Mesenchymal stem cell (in vitro differentiated cells and primary cell): ENCODE measurements around the gene LYRM2.

ENCODE experiments used
- DNase-seq: peaks from one replicate; pipeline ENCODE4 v3.0.0-alpha.2; 2013
- H2AFZ ChIP-seq: one replicate; pipeline ENCODE4 v1.6.1; 2013; ENCODE audit warnings: low read depth, mild to moderate bottlenecking, control low read depth, inconsistent platforms, low read length, moderate library complexity
- H2AK5ac ChIP-seq: 2 replicates; pipeline ENCODE4 v1.6.1; 2013; ENCODE audit warnings: low read length, moderate library complexity, mild to moderate bottlenecking, inconsistent platforms; ENCODE audit not compliant: severe bottlenecking
- H2BK120ac ChIP-seq: one replicate; pipeline ENCODE4 v1.6.1; 2013; ENCODE audit warnings: low read depth, mild to moderate bottlenecking, inconsistent platforms, low read length, moderate library complexity
- H2BK12ac ChIP-seq, 2 experiments: one replicate each; pipeline ENCODE4 v1.6.1; 2013; ENCODE audit warnings: inconsistent platforms in 2 of 2, low read length in 2 of 2, mild to moderate bottlenecking in 2 of 2, moderate library complexity in 2 of 2, control low read depth in 1 of 2
- H2BK15ac ChIP-seq: one replicate; pipeline ENCODE4 v1.6.1; 2013; ENCODE audit warnings: mild to moderate bottlenecking, low read depth, inconsistent platforms; ENCODE audit not compliant: poor library complexity, severe bottlenecking
- H2BK5ac ChIP-seq: 2 replicates; pipeline ENCODE4 v1.6.1; 2013; ENCODE audit warnings: low read depth, mild to moderate bottlenecking, low read length, control low read depth, inconsistent platforms; ENCODE audit not compliant: poor library complexity, severe bottlenecking
- H3K14ac ChIP-seq, 2 experiments: one replicate each; pipeline ENCODE4 v1.6.1; 2013; ENCODE audit warnings: inconsistent platforms in 2 of 2, low read length in 2 of 2, control low read depth in 1 of 2, mild to moderate bottlenecking in 1 of 2, moderate library complexity in 1 of 2
- H3K18ac ChIP-seq, 2 experiments: one replicate each; pipeline ENCODE4 v1.6.1; 2013; ENCODE audit warnings: inconsistent platforms in 2 of 2, low read length in 2 of 2, control low read depth in 1 of 2, low read depth in 1 of 2, mild to moderate bottlenecking in 1 of 2
- H3K23ac ChIP-seq, 2 experiments: one replicate each; pipeline ENCODE4 v1.6.1; 2013; ENCODE audit warnings: inconsistent platforms in 2 of 2, low read length in 2 of 2, mild to moderate bottlenecking in 2 of 2, moderate library complexity in 2 of 2, control low read depth in 1 of 2
- H3K27ac ChIP-seq: 2 replicates; pipeline ENCODE4 v1.5.1; 2013; ENCODE audit warnings: mild to moderate bottlenecking, moderate library complexity, low read length, control low read depth, inconsistent platforms; ENCODE audit not compliant: poor library complexity, severe bottlenecking
- H3K27me3 ChIP-seq, 2 experiments: 2 replicates each; pipeline versions ENCODE4 v1.6.1 to v1.7.0; 2013; ENCODE audit warnings: low read length in 2 of 2, mild to moderate bottlenecking in 2 of 2, moderate library complexity in 2 of 2, control low read depth in 1 of 2, inconsistent platforms in 1 of 2; ENCODE audit not compliant: control insufficient read depth in 1 of 2, insufficient read depth in 1 of 2
- H3K36me3 ChIP-seq, 2 experiments: 2 replicates each; pipeline versions ENCODE4 v1.6.1 to v1.7.0; 2013; ENCODE audit warnings: low read length in 2 of 2, control low read depth in 1 of 2, inconsistent platforms in 1 of 2, low read depth in 1 of 2, mild to moderate bottlenecking in 1 of 2; ENCODE audit not compliant: insufficient read depth in 2 of 2, control insufficient read depth in 1 of 2
- H3K4ac ChIP-seq, 2 experiments: one replicate each; pipeline ENCODE4 v1.6.1; 2013; ENCODE audit warnings: inconsistent platforms in 2 of 2, low read length in 2 of 2, mild to moderate bottlenecking in 2 of 2, moderate library complexity in 2 of 2, control low read depth in 1 of 2, low read depth in 1 of 2
- H3K4me1 ChIP-seq: 2 replicates; pipeline ENCODE4 v1.6.1; 2013; ENCODE audit warnings: low read depth, low read length, control low read depth; ENCODE audit not compliant: control insufficient read depth, insufficient read depth
- H3K4me2 ChIP-seq: 2 replicates; pipeline ENCODE4 v1.6.1; 2013; ENCODE audit warnings: low read length, mild to moderate bottlenecking, inconsistent platforms; ENCODE audit not compliant: poor library complexity, severe bottlenecking
- H3K4me3 ChIP-seq, 2 experiments: 2 replicates each; pipeline versions ENCODE4 v1.5.1 to v1.7.0; 2013; ENCODE audit warnings: low read length in 2 of 2, mild to moderate bottlenecking in 2 of 2, control low read depth in 1 of 2, low read depth in 1 of 2; ENCODE audit not compliant: insufficient read depth in 1 of 2
- H3K79me1 ChIP-seq: replicated peaks from 2 replicates; pipeline ENCODE4 v1.6.1; 2013; ENCODE audit warnings: mild to moderate bottlenecking, control low read depth, low read length, inconsistent platforms; ENCODE audit not compliant: poor library complexity, severe bottlenecking
- H3K9ac ChIP-seq: 2 replicates; pipeline ENCODE4 v1.7.0; 2013; ENCODE audit warnings: mild to moderate bottlenecking, low read length, moderate library complexity
- H3K9me3 ChIP-seq: 2 replicates; pipeline ENCODE4 v1.7.0; 2013; ENCODE audit warnings: mild to moderate bottlenecking, low read length; ENCODE audit not compliant: control insufficient read depth
- H4K8ac ChIP-seq: one replicate; pipeline ENCODE4 v1.6.1; 2013; ENCODE audit warnings: inconsistent platforms, mild to moderate bottlenecking, low read length, moderate library complexity
- H4K91ac ChIP-seq: one replicate; pipeline ENCODE4 v1.6.1; 2013; ENCODE audit warnings: mild to moderate bottlenecking, low read length, inconsistent platforms
- WGBS: methylation state at CpG from one replicate; pipeline ENCODE4 v1.1.7; 2013; ENCODE audit warnings: mixed read lengths; 5-methylcytosine and 5-hydroxymethylcytosine counted together

The LYRM2 gene

DNA sequence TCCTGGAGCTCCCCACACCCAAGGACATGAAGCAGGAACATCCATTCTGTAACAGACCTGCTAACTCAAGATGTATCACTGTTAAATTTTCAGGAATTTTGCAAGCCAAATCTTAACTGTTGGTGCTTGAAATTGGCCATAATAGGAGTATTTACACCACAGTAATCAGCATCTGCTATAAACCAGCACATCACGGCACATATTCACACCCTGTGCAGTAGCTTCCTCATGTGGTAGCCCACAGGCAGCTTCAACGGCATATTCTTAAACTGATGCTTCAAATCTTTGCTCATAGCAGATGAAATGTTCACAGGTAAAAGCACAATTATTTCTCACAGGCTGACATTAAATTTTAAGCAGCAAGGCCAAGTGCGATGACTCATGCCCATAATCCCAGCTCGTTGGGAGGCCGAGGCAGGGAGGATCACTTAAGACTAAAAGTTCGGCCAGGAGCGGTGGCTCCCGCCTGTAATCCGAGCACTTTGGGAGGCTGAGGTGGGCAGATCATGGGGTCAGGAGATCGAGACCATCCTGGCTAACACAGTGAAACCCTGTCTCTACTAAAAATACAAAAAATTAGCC is 43.5 kb upstream of the LYRM2 start:
- Histone ChIP-seq H2BK5ac (no peak overlapping the region), H2AK5ac (no peak overlapping the region), H4K91ac (no peak overlapping the region), H3K4me2 (no peak overlapping the region), H3K79me1 (no peaks in the 10 kb centered on the region), H2BK12ac (no peak overlapping the region), H3K27me3 (no peaks in the 10 kb centered on the region), H2AFZ (no peak overlapping the region), H3K18ac (no peak overlapping the region), H3K4me1 (no peaks in the 10 kb centered on the region), H3K4ac (no peak overlapping the region), H2BK15ac (no peak overlapping the region), H3K36me3 (peaks cover 50 to 85% of the 10 kb centered on the region in 2 experiments), H3K23ac (no peak overlapping the region), H3K9ac (no peak overlapping the region), H3K4me3 (no peak overlapping the region), H4K8ac (no peak overlapping the region), H3K14ac (no peak overlapping the region), H3K27ac (no peak overlapping the region), H2BK120ac (no peak overlapping the region), H3K9me3 (no peaks in the 10 kb centered on the region)
- 83% methylated on average over 9 of the region's 10 CpGs for WGBS
- no peak for DNase-seq

DNA sequence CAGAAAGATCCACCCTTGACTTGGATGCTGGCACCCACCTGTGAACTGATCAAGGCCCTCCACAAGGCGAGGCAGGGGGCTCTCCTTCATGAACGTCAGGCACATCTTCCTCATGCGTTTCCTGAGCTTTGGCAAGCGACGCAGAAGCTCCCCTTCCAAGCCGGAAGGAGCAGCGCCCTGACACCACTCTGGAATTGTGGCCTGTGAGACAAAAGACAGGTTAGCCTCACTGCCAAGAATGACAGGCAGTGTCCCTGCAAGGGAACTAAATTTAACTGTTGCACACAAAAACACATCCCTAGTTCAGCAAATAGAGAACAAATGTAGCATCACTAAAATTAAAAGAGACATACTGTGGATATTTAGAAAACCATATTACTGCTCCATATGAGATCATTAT is 42.0 kb upstream of the LYRM2 start:
- no peak overlapping the region for H3K23ac ChIP-seq
- no peak overlapping the region for H2BK120ac ChIP-seq
- DNase-seq = no peak
- WGBS = 97% methylated on average over 7 of the region's 7 CpGs
- H3K14ac ChIP-seq = no peak overlapping the region
- H2AFZ ChIP-seq = no peak overlapping the region
- no peak overlapping the region for H4K8ac ChIP-seq
- no peak overlapping the region for H3K9ac ChIP-seq
- no peak overlapping the region for H3K18ac ChIP-seq
- no peaks in the 10 kb centered on the region for H3K9me3 ChIP-seq
- peaks cover 51 to 84% of the 10 kb centered on the region in 2 experiments for H3K36me3 ChIP-seq
- H2BK15ac ChIP-seq = no peak overlapping the region
- H4K91ac ChIP-seq = no peak overlapping the region
- no peaks in the 10 kb centered on the region for H3K4me1 ChIP-seq
- H3K4me3 ChIP-seq = no peak overlapping the region
- no peaks in the 10 kb centered on the region for H3K27me3 ChIP-seq
- H3K4ac ChIP-seq = no peak overlapping the region
- H3K79me1 ChIP-seq = no peaks in the 10 kb centered on the region
- H2BK12ac ChIP-seq = no peak overlapping the region
- H2AK5ac ChIP-seq = no peak overlapping the region
- H2BK5ac ChIP-seq = no peak overlapping the region
- no peak overlapping the region for H3K27ac ChIP-seq
- no peak overlapping the region for H3K4me2 ChIP-seq

DNA sequence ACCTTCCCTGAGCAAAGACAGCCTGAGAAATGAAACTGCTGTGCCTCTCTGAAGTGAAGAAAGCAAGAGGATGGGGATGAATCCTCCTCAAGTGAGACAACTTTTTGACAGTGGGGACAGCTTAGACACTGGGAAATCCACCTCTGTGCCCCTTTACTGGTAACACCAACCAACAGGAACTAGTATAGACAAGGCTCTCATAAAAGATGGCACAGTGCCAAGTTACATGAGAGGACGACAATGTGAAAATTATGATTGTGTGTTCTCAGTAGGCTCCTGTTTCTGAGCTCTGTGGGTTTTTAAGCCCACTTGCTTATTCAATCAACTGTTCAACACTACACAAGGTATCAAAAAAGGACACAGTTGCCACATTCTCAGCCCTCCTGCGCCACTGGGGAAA is 41.6 kb upstream of the LYRM2 start:
- H3K9ac ChIP-seq = no peak overlapping the region
- H2BK15ac ChIP-seq = no peak overlapping the region
- 100% methylated on average over 2 of the region's 2 CpGs for WGBS
- no peak overlapping the region for H3K18ac ChIP-seq
- no peaks in the 10 kb centered on the region for H3K27me3 ChIP-seq
- H2BK12ac ChIP-seq = no peak overlapping the region
- no peak for DNase-seq
- no peaks in the 10 kb centered on the region for H3K4me1 ChIP-seq
- no peak overlapping the region for H3K14ac ChIP-seq
- H3K23ac ChIP-seq = no peak overlapping the region
- no peak overlapping the region for H3K4ac ChIP-seq
- no peaks in the 10 kb centered on the region for H3K9me3 ChIP-seq
- H3K4me3 ChIP-seq = no peak overlapping the region
- no peak overlapping the region for H2AK5ac ChIP-seq
- no peak overlapping the region for H2BK120ac ChIP-seq
- no peak overlapping the region for H2BK5ac ChIP-seq
- no peak overlapping the region for H3K4me2 ChIP-seq
- H4K8ac ChIP-seq = no peak overlapping the region
- H4K91ac ChIP-seq = no peak overlapping the region
- no peaks in the 10 kb centered on the region for H3K79me1 ChIP-seq
- no peak overlapping the region for H2AFZ ChIP-seq
- H3K36me3 ChIP-seq = peaks cover 54 to 84% of the 10 kb centered on the region in 2 experiments
- no peak overlapping the region for H3K27ac ChIP-seq

DNA sequence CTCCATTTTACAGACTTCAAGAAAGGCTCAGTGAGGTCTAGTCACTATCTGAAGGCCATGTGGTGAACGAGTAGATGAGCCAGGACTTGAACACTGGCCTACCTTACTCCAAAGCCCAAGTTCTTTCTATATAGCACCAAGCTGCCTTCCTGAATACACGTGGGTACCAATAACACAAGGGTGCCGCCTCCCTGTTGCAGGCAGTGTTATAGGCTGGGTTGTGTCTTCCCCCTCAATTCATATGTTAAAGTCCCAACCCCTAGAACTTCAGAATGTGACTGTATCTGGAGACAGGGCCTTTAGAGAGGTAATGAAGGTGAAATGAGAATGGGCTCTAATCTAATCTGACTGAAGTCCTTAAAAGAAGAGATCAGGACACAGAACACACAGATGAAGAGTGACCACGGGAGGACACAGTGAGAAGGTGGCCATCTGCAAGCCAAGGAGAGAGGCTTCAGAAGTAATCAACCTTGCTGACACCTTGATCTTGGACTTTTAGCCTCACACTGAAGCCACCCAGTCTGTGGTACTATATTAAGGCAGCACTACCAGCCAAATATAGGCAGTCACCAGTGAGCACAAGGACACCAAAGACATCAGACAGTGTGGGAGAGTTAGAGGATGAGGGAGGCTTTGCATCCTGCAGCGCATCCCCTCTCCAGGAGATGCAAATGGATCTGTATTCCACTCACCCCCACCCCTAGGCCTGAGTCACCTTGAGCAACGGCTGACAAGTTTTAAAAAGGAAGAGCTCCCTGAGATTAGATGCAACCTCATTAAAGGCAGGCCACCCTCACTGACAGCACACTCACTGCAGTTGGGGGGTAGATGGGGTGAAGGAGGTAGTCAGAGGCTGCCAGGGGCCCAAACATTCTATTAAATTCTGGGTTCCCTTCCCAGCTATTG is 40.9 kb upstream of the LYRM2 start:
- Histone ChIP-seq H3K9me3 (no peaks in the 10 kb centered on the region), H3K9ac (no peak overlapping the region), H3K4me2 (no peak overlapping the region), H3K23ac (no peak overlapping the region), H2BK15ac (no peak overlapping the region), H3K18ac (no peak overlapping the region), H3K4me1 (no peaks in the 10 kb centered on the region), H3K79me1 (no peaks in the 10 kb centered on the region), H4K91ac (no peak overlapping the region), H2AFZ (no peak overlapping the region), H3K27me3 (no peaks in the 10 kb centered on the region), H3K4ac (no peak overlapping the region), H4K8ac (no peak overlapping the region), H2BK5ac (no peak overlapping the region), H2BK12ac (no peak overlapping the region), H3K4me3 (no peak overlapping the region), H2AK5ac (no peak overlapping the region), H2BK120ac (no peak overlapping the region), H3K36me3 (peaks cover 56 to 84% of the 10 kb centered on the region in 2 experiments), H3K14ac (no peak overlapping the region), H3K27ac (no peak overlapping the region)
- WGBS = 100% methylated on average over 3 of the region's 6 CpGs
- DNase-seq = no peak
